GM12891 (cell line): ENCODE measurements around the gene MYH6. TPM values are rescaled to one million over a fixed set of nuclear protein-coding genes. Genes with fewer than 3 reads are reported as not detected.
"Not testable (repeated sequence)": the region's sequence is repeated elsewhere in the genome, so short reads cannot be mapped to it uniquely, and the experiment has no call there.

ENCODE experiments used
- DNase-seq: peaks from one replicate; pipeline ENCODE4 v3.0.0; 2011; ENCODE audit warnings: low spot score; ENCODE audit not compliant: insufficient read length
- FAIRE-seq: peaks from 2 replicates; lab custom pipeline; 2011; peaks lifted over from hg19 to GRCh38; lab: Jason Lieb, UNC
- PAX5 ChIP-seq: IDR thresholded peaks from 2 replicates; pipeline ENCODE4 v1.6.1; 2011; ENCODE audit warnings: low read length, moderate library complexity, mild to moderate bottlenecking; ENCODE audit not compliant: insufficient read depth, severe bottlenecking
- POLR2A ChIP-seq: IDR thresholded peaks from 2 replicates; pipeline ENCODE4 v1.6.1; 2011; ENCODE audit warnings: low read depth, low read length, control low read depth
- POLR2AphosphoS5 ChIP-seq: IDR thresholded peaks from 2 replicates; pipeline ENCODE4 v1.6.1; 2011; ENCODE audit warnings: low read depth, low read length, control low read depth
- POU2F2 ChIP-seq: IDR thresholded peaks from 2 replicates; pipeline ENCODE4 v1.6.1; 2011; ENCODE audit warnings: low read depth, mild to moderate bottlenecking, control low read depth, low read length, moderate library complexity
- SPI1 ChIP-seq: IDR thresholded peaks from 2 replicates; pipeline ENCODE4 v1.6.1; 2011; ENCODE audit warnings: low read depth, low read length, control low read depth
- TAF1 ChIP-seq: IDR thresholded peaks from 2 replicates; pipeline ENCODE4 v1.6.1; 2011; ENCODE audit warnings: low read depth, low read length, control low read depth
- polyA plus RNA-seq: library from polyadenylated mRNA; unstranded; fragments of >200 nt; gene quantifications from one replicate; pipeline ENCODE4 v1.2.1, GENCODE V29; 2012; ENCODE audit warnings: low read depth, missing spikeins, inconsistent platforms; ENCODE audit not compliant: missing spikeins

The MYH6 gene
- 0.18 TPM for polyA plus RNA-seq

GRCh38 chr14:23407516-23408306, at the start of gene MYH6:
Gene MYH6 (minus strand): TSS chr14:23408273. CDS start chr14:23407223, 1,050 bp downstream.
- FAIRE-seq (no peak), DNase-seq (no peak)
- no peak for TF ChIP-seq SPI1
- TF ChIP-seq PAX5: no peak

DNA sequence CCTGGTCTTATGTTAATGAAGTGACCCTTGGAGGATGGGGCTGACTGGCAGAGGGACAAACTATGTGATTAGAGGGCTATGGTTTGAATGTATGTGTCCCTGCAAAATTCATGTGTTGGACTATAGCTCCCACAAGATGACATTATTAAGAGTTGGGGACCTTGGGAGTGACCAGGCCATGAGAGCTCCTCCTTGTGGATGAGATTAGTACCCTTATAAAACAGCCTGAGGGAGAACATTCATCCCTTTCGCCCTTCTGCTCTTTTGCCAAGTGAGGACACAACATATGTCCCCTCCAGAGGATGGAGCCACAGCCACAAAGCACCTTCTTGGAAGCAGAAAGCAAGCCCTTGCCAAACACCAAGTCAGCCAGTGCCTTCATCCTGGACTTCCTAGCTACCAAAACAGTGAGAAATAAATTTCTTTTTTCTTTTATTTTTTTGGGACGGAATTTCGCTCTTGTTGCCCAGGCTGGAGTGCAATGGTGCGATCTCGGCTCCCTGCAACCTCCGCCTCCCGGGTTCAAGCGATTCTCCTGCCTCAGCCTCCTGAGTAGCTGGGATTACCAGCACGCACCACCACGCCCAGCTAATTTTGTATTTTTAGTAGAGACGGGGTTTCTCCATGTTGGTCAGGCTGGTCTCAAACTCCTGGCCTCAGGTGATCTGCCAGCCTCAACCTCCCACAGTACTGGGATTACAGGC, 49.0 kb upstream of the MYH6 start:
- DNase-seq, FAIRE-seq: not testable (repeated sequence)

GRCh38 chr14:23454445-23454856, 46.4 kb upstream of the MYH6 start:
- DNase-seq (no peak), FAIRE-seq (no peak)
- TF ChIP-seq POU2F2 (no peak), PAX5 (no peak), SPI1 (no peak)

DNA sequence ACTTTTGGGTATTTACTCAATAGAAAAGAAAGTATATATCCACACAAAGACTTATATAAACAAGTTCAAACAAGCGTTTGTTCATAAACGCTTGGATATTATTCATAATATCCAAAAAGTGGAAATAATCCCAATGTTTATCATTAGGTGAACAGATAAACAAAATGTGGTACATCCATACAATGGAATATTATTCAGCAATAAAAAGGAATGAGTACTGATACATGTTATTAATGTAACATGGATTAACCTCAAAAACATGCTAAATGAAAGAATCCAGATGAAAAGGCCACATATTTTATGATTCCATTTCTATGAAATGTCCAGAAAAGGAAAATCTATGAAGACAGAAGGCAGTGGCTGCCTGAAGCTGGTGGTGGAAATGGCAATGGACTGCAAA, 44.2 kb upstream of the MYH6 start:
- no peak for FAIRE-seq
- TF ChIP-seq TAF1 (no peak), POLR2A (no peak), POLR2AphosphoS5 (no peak), SPI1 (no peak)
- DNase-seq: no peak

- DNase-seq (no peak), FAIRE-seq (no peak)
- TF ChIP-seq POU2F2: no peak
- TF ChIP-seq SPI1: no peak
- TF ChIP-seq POLR2A: no peak
- no peak for TF ChIP-seq TAF1
- no peak for TF ChIP-seq POLR2AphosphoS5
Observed at GRCh38 chr14:23450379-23450778, 42.3 kb upstream of the MYH6 start.

DNA sequence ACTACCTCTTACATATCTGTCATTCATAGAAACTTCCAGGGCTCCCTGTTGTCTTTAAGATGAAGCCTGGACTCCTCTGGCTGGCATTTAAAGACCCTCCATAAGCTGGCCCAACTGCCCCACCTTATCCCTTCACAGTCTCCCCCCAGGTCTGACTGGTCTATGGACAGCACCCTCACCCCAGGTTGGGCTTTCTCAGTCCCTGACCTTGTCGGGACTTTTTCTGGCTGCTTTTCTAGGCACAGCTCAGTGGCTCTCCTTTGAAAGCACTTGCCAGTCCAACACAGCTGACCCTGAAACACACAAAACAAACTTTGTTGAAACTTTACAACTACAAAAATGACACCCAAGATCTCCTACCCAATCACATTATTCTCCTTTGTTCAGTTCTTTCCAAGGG, 41.2 kb upstream of the MYH6 start:
- no peak for FAIRE-seq
- TF ChIP-seq TAF1 (no peak), SPI1 (no peak), POU2F2 (no peak), POLR2A (no peak), POLR2AphosphoS5 (no peak), PAX5 (no peak)
- DNase-seq: no peak

- TF ChIP-seq PAX5: no peak
- TF ChIP-seq POLR2A: no peak
- no peak for TF ChIP-seq POU2F2
- no peak for TF ChIP-seq TAF1
- no peak for TF ChIP-seq SPI1
- no peak for TF ChIP-seq POLR2AphosphoS5
- FAIRE-seq (no peak), DNase-seq (no peak)
Observed at GRCh38 chr14:23447361-23448350, 39.6 kb upstream of the MYH6 start.

GRCh38 chr14:23446291-23446851, 38.3 kb upstream of the MYH6 start:
- DNase-seq: no peak
- no peak for FAIRE-seq

DNA sequence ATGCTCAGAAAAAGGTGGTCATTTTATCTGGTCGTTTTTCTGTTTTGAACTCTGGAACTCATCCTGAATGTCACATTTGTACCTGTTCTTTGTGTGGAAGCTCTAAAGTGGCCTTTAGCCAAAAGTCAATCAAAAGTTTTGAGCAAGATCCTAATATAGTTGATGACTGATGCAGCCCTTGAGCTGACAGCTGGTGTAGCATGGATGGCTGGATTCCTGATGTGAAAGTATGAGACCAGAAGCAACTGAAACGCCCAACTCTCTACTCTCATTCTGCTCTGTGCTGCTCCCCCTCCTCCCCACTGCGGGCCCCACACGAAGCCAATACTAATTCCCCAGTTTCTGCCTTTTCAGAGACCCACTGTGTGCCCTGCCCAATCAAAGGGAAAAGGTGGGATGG, 37.7 kb upstream of the MYH6 start:
- TF ChIP-seq SPI1 (no peak), PAX5 (no peak), POU2F2 (no peak), POLR2AphosphoS5 (no peak), POLR2A (no peak), TAF1 (no peak)
- DNase-seq (no peak), FAIRE-seq (no peak)

More at GRCh38 chr14:23446291-23446851, 38.3 kb upstream of the MYH6 start:
- TF ChIP-seq POLR2A (no peak), SPI1 (no peak), POU2F2 (no peak), POLR2AphosphoS5 (no peak), PAX5 (no peak), TAF1 (no peak)
